GM19193 (cell line): Measurements from ENCODE around the gene TMED4.

ENCODE experiments used
- POLR2A ChIP-seq: IDR thresholded peaks from 4 replicates; pipeline ENCODE4 v1.6.1; 2011; ENCODE audit not compliant: insufficient read depth, insufficient read length; ENCODE audit errors: extremely low read depth

TMED4 gene

GRCh38 chr7:44565097-44565794 lies 16.8 kb downstream of the TMED4 start:
- TF ChIP-seq POLR2A: peak; percentile 13

GRCh38 chr7:44564606-44565005 lies 17.4 kb downstream of the TMED4 start:
- no peak for TF ChIP-seq POLR2A

GRCh38 chr7:44563171-44563679 lies 18.8 kb downstream of the TMED4 start:
- no peak for TF ChIP-seq POLR2A

GRCh38 chr7:44561962-44562621 lies 19.9 kb downstream of the TMED4 start:
- no peak for TF ChIP-seq POLR2A

- no peak for TF ChIP-seq POLR2A
Observed at GRCh38 chr7:44561481-44561880, 20.6 kb downstream of the TMED4 start.

GRCh38 chr7:44559485-44559884 lies 22.5 kb downstream of the TMED4 start:
- TF ChIP-seq POLR2A: no peak

GRCh38 chr7:44557485-44557884 lies 24.5 kb downstream of the TMED4 start:
- TF ChIP-seq POLR2A: no peak

GRCh38 chr7:44555350-44555749 lies 26.7 kb downstream of the TMED4 start:
- TF ChIP-seq POLR2A: no peak

GRCh38 chr7:44549457-44549856 lies 32.6 kb downstream of the TMED4 start:
- no peak for TF ChIP-seq POLR2A

GRCh38 chr7:44548893-44549292 lies 33.1 kb downstream of the TMED4 start:
- TF ChIP-seq POLR2A: no peak

GRCh38 chr7:44547536-44548231 lies 34.3 kb downstream of the TMED4 start:
- TF ChIP-seq POLR2A: no peak

- no peak for TF ChIP-seq POLR2A
Observed at GRCh38 chr7:44541876-44542610, 40.0 kb downstream of the TMED4 start.

GRCh38 chr7:44541028-44541869 lies 40.8 kb downstream of the TMED4 start, which contains the start of gene NPC1L1:
Gene NPC1L1, minus strand, starts transcription at chr7:44541330. Its CDS starts 71 bp downstream, at chr7:44541259.
- no peak for TF ChIP-seq POLR2A

- no peak for TF ChIP-seq POLR2A
Observed at GRCh38 chr7:44540592-44541027, 41.4 kb downstream of the TMED4 start.
